Activated naive CD4-positive, alpha-beta T cell treated with anti-CD3 and anti-CD28 coated beads, Interleukin-2, amount 10 ng/mL, durations not matched to agents 7 days and 5 days (primary cell): Measurements from ENCODE around the gene YES1.

Experiments used
- CTCF ChIA-PET: fragments of 350-600 bp; sonication (Branson Sonifier 250); formaldehyde crosslinking; loops from one replicate; lab custom pipeline; 2021; ENCODE audit warnings: antibody characterized with exemption; lab: Charles Lee
- DNase-seq: peaks from one replicate; pipeline ENCODE4 v3.0.0-alpha.2; 2020
- H3K27ac Mint-ChIP-seq: one replicate; pipeline ENCODE4 v1.8.0; 2021; ENCODE audit warnings: mild to moderate bottlenecking, moderate library complexity, mixed read lengths
- H3K27me3 Mint-ChIP-seq: one replicate; pipeline ENCODE4 v1.8.0; 2021; ENCODE audit warnings: mild to moderate bottlenecking, mixed read lengths
- H3K36me3 Mint-ChIP-seq: one replicate; pipeline ENCODE4 v1.8.0; 2021; ENCODE audit warnings: mixed read lengths
- H3K4me1 Mint-ChIP-seq: one replicate; pipeline ENCODE4 v1.8.0; 2021; ENCODE audit warnings: mixed read lengths
- H3K4me3 Mint-ChIP-seq: one replicate; pipeline ENCODE4 v1.8.0; 2021; ENCODE audit warnings: mild to moderate bottlenecking, moderate library complexity, mixed read lengths
- H3K9me3 Mint-ChIP-seq: one replicate; pipeline ENCODE4 v1.8.0; 2021; ENCODE audit warnings: mixed read lengths

The YES1 gene

GRCh38 chr18:713135-713490, 98.9 kb downstream of the YES1 start:
- no peak for DNase-seq
- CTCF ChIA-PET: interaction anchor here (1.0 to 7.3 kb wide), 11 partner anchors 10 to 127 kb away, joined by 3 to 71 read pairs (median 5); no protein-coding TSS in a partner anchor
- no peaks in the 10 kb centered on the region for H3K9me3 Mint-ChIP-seq
- peak overlapping the region; percentile 65 for H3K4me3 Mint-ChIP-seq
- H3K4me1 Mint-ChIP-seq: peaks cover 44% of the 10 kb centered on the region
- H3K27me3 Mint-ChIP-seq: peaks cover 14% of the 10 kb centered on the region
- H3K36me3 Mint-ChIP-seq: peaks cover 19% of the 10 kb centered on the region
- no peak overlapping the region for H3K27ac Mint-ChIP-seq

- DNase-seq: peak; percentile 90
- peaks cover 21% of the 10 kb centered on the region for H3K36me3 Mint-ChIP-seq
- peaks cover 44% of the 10 kb centered on the region for H3K4me1 Mint-ChIP-seq
- peak within 1 kb of the TSS; percentile 82 for H3K4me3 Mint-ChIP-seq
- H3K27me3 Mint-ChIP-seq: peaks cover 14% of the 10 kb centered on the region
- H3K27ac Mint-ChIP-seq: peak within 1 kb of the TSS; percentile 96
- H3K9me3 Mint-ChIP-seq: no peaks in the 10 kb centered on the region
- CTCF ChIA-PET: interaction anchor here (0.8 to 7.3 kb wide), 13 partner anchors 9 to 444 kb away, joined by 3 to 71 read pairs (median 5); partner anchors contain the start of gene THOC1
These were observed 99.5 kb downstream of the YES1 start, which contains the start of gene ENOSF1 for GRCh38 chr18:712401-713134. Gene ENOSF1 (minus strand): TSS chr18:712630. CDS start chr18:712587, 43 bp downstream.

- peak; percentile 80 for DNase-seq
- Mint-ChIP-seq H3K27ac (peak overlapping the region; percentile 96), H3K9me3 (no peaks in the 10 kb centered on the region), H3K36me3 (peaks cover 21% of the 10 kb centered on the region), H3K27me3 (peaks cover 14% of the 10 kb centered on the region), H3K4me1 (peaks cover 47% of the 10 kb centered on the region), H3K4me3 (peak overlapping the region; percentile 82)
- CTCF ChIA-PET: interaction anchor here (0.8 to 7.3 kb wide), 12 partner anchors 17 to 443 kb away, joined by 3 to 71 read pairs (median 5); partner anchors contain the start of gene THOC1
These were observed 100.2 kb downstream of the YES1 start for GRCh38 chr18:711657-712400.

GRCh38 chr18:711310-711656, 100.8 kb downstream of the YES1 start:
- H3K4me3 Mint-ChIP-seq: peak overlapping the region; percentile 82
- CTCF ChIA-PET: interaction anchor here (0.9 to 7.3 kb wide), 5 partner anchors 29 to 129 kb away, joined by 3 to 71 read pairs (median 11); no protein-coding TSS in a partner anchor
- H3K4me1 Mint-ChIP-seq: peaks cover 47% of the 10 kb centered on the region

GRCh38 chr18:710418-711300, 101.4 kb downstream of the YES1 start:
- DNase-seq: no peak
- Mint-ChIP-seq H3K27me3 (peaks cover 14% of the 10 kb centered on the region), H3K27ac (peak overlapping the region; percentile 96), H3K4me1 (peaks cover 45% of the 10 kb centered on the region), H3K4me3 (peak overlapping the region; percentile 82), H3K36me3 (peaks cover 29% of the 10 kb centered on the region), H3K9me3 (no peaks in the 10 kb centered on the region)
- CTCF ChIA-PET: interaction anchor here (0.9 to 7.3 kb wide), 7 partner anchors 10 to 130 kb away, joined by 3 to 71 read pairs (median 5); partner anchors contain the start of gene TYMS

More at GRCh38 chr18:711310-711656, 100.8 kb downstream of the YES1 start:
- H3K27me3 Mint-ChIP-seq: peaks cover 14% of the 10 kb centered on the region
- H3K36me3 Mint-ChIP-seq: peaks cover 24% of the 10 kb centered on the region
- no peak for DNase-seq
- no peaks in the 10 kb centered on the region for H3K9me3 Mint-ChIP-seq
- peak overlapping the region; percentile 96 for H3K27ac Mint-ChIP-seq

- no peak for DNase-seq
- Mint-ChIP-seq H3K27me3 (peaks cover 10% of the 10 kb centered on the region), H3K36me3 (peaks cover 38% of the 10 kb centered on the region), H3K4me1 (peaks cover 38% of the 10 kb centered on the region), H3K27ac (no peak overlapping the region), H3K9me3 (no peaks in the 10 kb centered on the region), H3K4me3 (no peak overlapping the region)
- CTCF ChIA-PET: interaction anchor here (1.0 to 7.3 kb wide), 6 partner anchors 9 to 131 kb away, joined by 3 to 71 read pairs (median 8); partner anchors contain the start of gene TYMS
These were observed 102.3 kb downstream of the YES1 start for GRCh38 chr18:709771-710170.

GRCh38 chr18:708096-708495, 103.9 kb downstream of the YES1 start:
- no peak for DNase-seq
- CTCF ChIA-PET: interaction anchor here (1.5 to 1.8 kb wide), 2 partner anchors 123 to 126 kb away, joined by 3 to 4 read pairs; no protein-coding TSS in a partner anchor
- Mint-ChIP-seq H3K36me3 (peaks cover 46% of the 10 kb centered on the region), H3K4me1 (peaks cover 42% of the 10 kb centered on the region), H3K9me3 (no peaks in the 10 kb centered on the region), H3K27ac (no peak overlapping the region), H3K27me3 (peaks cover 6% of the 10 kb centered on the region), H3K4me3 (no peak overlapping the region)

- CTCF ChIA-PET: interaction anchor here (0.6 to 1.2 kb wide), 2 partner anchors 33 to 126 kb away, joined by 3 to 5 read pairs; no protein-coding TSS in a partner anchor
- no peak for DNase-seq
- no peak overlapping the region for H3K4me3 Mint-ChIP-seq
- no peaks in the 10 kb centered on the region for H3K27me3 Mint-ChIP-seq
- peaks cover 38% of the 10 kb centered on the region for H3K4me1 Mint-ChIP-seq
- H3K36me3 Mint-ChIP-seq: peaks cover 48% of the 10 kb centered on the region
- H3K9me3 Mint-ChIP-seq: no peaks in the 10 kb centered on the region
- H3K27ac Mint-ChIP-seq: no peak overlapping the region
These were observed 105.6 kb downstream of the YES1 start for GRCh38 chr18:706405-706804.

- no peak overlapping the region for H3K4me3 Mint-ChIP-seq
- H3K9me3 Mint-ChIP-seq: no peaks in the 10 kb centered on the region
- peaks cover 36% of the 10 kb centered on the region for H3K36me3 Mint-ChIP-seq
- H3K27me3 Mint-ChIP-seq: no peaks in the 10 kb centered on the region
- CTCF ChIA-PET: interaction anchor here (1.0 kb wide), 1 partner anchor 10 kb away, joined by 3 read pairs; no protein-coding TSS in a partner anchor
- H3K4me1 Mint-ChIP-seq: peaks cover 14% of the 10 kb centered on the region
- DNase-seq: no peak
- H3K27ac Mint-ChIP-seq: no peak overlapping the region
These were observed 108.7 kb downstream of the YES1 start for GRCh38 chr18:703213-703967.

- Mint-ChIP-seq H3K9me3 (no peaks in the 10 kb centered on the region), H3K36me3 (peaks cover 28% of the 10 kb centered on the region), H3K27me3 (no peaks in the 10 kb centered on the region), H3K27ac (no peak overlapping the region), H3K4me1 (peaks cover 13% of the 10 kb centered on the region), H3K4me3 (no peak overlapping the region)
- DNase-seq: no peak
- CTCF ChIA-PET: interaction anchor here (0.8 kb wide), 1 partner anchor 133 kb away, joined by 3 read pairs; no protein-coding TSS in a partner anchor
These were observed 114.2 kb downstream of the YES1 start for GRCh38 chr18:697800-698199.

GRCh38 chr18:697012-697411, 115.0 kb downstream of the YES1 start:
- CTCF ChIA-PET: no interaction called here
- peaks cover 14% of the 10 kb centered on the region for H3K4me1 Mint-ChIP-seq
- no peak for DNase-seq
- H3K4me3 Mint-ChIP-seq: no peak overlapping the region
- no peak overlapping the region for H3K27ac Mint-ChIP-seq
- peaks cover 29% of the 10 kb centered on the region for H3K36me3 Mint-ChIP-seq
- no peaks in the 10 kb centered on the region for H3K9me3 Mint-ChIP-seq
- H3K27me3 Mint-ChIP-seq: no peaks in the 10 kb centered on the region

- CTCF ChIA-PET: no interaction called here
- Mint-ChIP-seq H3K27me3 (no peaks in the 10 kb centered on the region), H3K27ac (no peak overlapping the region), H3K9me3 (no peaks in the 10 kb centered on the region), H3K36me3 (peaks cover 30% of the 10 kb centered on the region), H3K4me1 (peaks cover 12% of the 10 kb centered on the region), H3K4me3 (no peak overlapping the region)
- no peak for DNase-seq
These were observed 118.4 kb downstream of the YES1 start for GRCh38 chr18:693466-694187.
